Hippocampal formation (tissue), 2 donors: ENCODE measurements around the gene RAPGEF1.

ENCODE experiments used
- DNase-seq, 2 donors: peaks; one replicate each; lab custom pipeline; 2025; lab: John Stamatoyannopoulos, UW

RAPGEF1 gene

GRCh38 chr9:131752231-131752884 lies 12.5 kb upstream of the RAPGEF1 start:
- no peak for DNase-seq

DNA sequence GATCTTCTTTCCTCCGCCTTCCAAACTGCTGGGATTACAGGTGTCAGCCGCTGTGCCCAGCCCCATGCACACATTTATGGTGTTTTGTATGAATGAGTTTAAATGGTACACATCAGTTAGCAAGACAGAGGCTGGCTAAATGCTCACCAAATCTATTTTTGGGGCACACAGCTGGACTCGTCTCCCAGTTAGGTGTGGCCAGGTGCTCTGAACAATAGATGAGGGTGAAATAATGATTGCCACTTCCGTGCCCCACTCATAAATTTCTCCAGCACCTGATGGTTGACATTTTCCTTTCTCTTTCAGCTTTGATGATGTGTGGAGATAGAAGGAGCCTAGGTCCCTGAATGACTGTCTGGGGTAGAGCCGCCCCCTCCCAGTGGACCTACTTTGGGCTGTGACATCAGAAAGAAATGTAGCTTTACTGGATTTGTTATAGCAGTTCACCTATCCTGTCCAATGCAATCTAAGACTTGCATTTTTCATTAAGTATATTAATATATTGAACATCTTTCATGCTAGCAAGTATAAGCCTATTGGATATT lies 8.6 kb upstream of the RAPGEF1 start:
- no peak for DNase-seq

DNA sequence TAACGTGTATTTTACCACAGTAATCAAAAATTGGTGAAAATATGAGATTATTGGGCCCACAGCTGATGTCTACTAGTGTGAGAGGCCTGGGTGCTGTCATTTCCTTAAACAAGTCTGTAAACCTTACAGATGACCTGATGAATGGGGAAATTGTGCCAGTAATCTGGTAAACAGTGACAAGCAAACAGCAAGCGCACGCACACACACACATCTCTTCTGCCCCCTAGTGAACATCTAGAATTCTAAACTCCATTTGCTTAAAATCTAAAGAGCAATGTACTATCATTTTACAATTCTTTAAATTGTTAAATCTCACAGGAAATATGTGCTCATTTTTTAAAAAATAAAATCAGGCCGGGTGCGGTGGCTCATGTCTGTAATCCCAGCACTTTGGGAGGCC lies 7.5 kb upstream of the RAPGEF1 start:
- DNase-seq, result peak; percentile 23 to 73

DNA sequence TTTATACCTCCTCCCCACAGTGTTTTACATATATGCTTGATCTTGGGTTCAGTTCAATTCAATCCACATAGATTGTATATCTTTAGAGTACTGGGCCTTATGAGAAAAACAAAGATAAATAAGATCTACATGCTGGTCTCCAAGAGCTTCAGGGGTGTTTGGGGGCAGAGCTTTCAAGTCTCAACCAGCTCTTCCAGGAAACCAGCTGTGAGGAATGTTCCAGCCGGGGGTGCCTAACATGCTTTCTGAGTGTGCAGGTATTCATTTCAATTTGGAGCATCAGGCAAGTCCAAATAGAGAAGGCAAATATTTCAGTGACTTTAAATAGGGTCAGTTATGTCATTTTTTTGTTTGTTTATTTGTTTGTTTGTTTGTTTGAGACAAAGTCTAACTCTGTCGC lies 5.7 kb upstream of the RAPGEF1 start:
- DNase-seq, result no peak

GRCh38 chr9:131744720-131745201 lies 4.9 kb upstream of the RAPGEF1 start:
- peak in 1 of 2 donors; percentile 55 for DNase-seq

GRCh38 chr9:131744171-131744719 lies 4.4 kb upstream of the RAPGEF1 start:
- DNase-seq, result peak in 1 of 2 donors; percentile 27

- no peak for DNase-seq
Observed at GRCh38 chr9:131743501-131743900, 3.6 kb upstream of the RAPGEF1 start.

DNA sequence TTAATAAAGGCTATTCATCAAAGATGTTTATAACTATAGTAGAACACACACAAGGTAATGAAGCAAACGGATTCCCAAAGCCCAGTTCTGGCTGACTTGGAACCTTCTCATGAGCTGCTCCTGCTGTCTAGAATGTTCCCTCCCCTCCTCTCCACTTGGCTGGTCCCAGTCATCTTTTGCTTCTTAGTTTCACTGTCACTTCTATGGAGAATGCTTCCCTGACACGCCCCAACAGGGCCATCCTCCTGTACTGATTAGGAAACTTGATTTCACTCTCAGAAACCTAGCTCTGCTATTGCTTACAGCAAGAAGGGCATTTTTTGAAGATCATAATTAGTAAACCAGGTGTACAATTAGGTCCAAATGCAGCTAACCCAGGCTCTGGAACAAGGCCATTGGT lies 3.2 kb upstream of the RAPGEF1 start:
- DNase-seq, result no peak

- DNase-seq, result no peak
Observed at GRCh38 chr9:131740898-131741297, 1.0 kb upstream of the RAPGEF1 start.

DNA sequence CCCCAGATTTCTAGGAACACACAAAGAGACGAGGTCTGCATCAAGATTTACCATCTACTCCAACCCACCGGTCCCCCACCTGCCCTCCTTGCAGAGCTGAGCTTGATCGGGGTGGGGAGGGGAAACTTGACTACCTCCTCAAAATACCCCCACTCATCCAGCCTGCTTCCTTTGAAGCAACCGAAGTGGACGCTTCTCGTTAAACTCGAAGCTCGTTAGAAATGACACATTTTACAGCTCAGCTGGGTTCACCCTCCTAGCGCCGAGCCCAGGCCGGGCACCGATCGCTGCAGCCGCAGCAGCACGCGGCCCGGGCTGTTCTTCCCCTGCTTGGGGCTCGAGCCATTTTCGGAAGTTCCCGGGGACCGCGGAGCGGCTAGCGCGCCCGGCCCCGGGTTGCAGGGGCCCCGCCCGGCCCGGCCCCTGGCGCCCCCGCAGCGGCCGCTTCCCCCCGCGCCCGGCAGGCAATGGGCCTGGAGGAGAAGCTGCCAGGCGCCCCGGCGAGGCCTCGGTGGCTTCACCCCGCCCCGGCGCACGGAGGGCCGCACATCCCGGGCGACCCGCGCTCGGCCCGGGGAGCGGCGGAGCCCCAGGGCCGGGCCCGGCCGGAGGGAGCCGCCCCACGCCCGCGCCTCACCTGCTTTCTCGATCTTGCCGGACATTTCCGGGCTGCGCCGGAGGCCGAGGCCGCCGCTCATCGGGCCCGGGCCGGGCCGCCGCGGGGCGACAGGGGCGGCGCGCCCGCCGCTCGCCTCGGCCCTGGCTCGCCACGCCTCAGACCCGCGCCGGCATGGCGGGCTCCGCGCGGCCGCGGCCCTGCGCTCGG lies 530 bp downstream of the RAPGEF1 start:
- DNase-seq, result peak in 1 of 2 donors; percentile 33

DNA sequence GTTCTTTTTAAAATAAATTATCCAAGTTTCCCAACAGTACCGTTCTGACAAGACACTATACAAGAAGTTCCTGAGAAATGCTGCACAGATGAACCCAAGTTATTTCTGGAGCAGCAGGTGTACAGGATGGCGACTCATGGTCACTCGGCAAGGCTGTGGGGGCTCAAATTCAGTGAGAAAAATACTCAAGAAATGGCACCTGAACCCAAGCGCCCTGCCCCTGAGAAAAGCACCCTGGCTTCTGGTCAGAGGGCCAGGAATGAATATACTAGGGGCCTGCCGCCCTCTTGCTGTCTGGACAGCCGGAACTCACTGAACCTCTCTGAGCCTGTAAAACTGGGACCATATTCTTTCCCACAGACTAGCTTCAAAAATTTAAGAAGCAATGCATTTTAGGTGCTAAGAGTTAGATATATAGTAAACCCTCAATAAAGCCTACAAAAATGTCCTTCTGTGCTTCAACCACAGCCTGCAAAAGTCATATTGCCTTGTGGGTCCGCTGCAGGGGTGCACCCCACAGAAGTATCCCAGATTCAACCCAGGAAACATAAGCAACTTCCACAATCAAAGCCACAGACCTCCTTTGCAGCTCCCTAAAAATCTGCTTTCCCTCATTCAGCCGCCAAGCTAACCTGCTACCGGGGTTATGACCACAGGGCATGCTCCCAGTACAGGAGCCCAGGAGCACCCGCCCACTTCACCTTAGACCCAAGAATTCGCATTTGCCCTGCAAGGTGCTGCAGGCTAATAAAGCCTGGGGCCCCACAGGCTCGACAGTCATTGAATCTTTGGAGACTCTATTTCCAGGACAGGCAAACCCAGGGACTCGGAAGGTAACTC lies 1.4 kb downstream of the RAPGEF1 start:
- DNase-seq, result no peak

- DNase-seq, result no peak
Observed at GRCh38 chr9:131737426-131737825, 2.5 kb downstream of the RAPGEF1 start.

DNA sequence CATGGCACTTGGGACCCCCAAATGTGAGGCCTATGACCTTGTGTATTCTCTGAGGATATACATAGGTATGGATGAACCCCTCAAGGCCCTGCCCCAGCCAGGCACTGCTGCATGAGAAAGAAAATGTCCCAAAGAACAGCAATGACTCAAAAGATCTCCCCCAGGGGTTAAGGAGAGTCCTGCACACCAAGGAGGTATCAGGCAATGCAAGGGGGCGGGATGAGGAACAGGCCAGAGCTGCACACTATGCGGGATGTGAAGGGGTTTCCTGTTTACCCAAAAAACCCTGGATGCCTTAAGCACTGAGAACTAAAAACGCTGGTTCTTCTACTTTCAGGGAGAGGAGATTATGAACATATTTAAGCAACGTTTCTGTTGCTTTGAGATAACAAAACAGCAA lies 3.4 kb downstream of the RAPGEF1 start:
- DNase-seq, result no peak

GRCh38 chr9:131735238-131736128 lies 4.4 kb downstream of the RAPGEF1 start:
- DNase-seq, result no peak

GRCh38 chr9:131734781-131735180 lies 5.1 kb downstream of the RAPGEF1 start:
- DNase-seq, result no peak

DNA sequence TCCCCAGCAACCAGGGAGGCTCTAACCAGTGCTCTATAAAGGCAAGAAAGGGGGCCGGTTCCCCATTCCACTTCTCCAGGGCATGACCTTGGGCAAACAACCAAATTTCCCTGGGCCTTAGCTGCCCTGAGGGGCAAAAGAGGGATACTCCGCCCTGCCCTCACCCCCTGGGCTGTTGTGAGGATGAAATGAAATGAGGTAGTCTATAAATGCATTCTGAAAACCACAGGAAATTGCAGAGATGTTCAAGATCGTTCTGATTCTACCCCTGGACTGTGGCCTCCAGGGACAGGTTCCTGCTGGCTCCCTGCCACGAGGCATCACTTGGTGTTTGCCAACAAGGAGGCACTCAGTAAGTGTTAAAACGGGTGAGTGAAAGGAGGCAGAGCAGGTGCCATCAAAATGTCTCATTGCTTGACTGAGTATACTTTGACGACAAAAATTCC lies 5.7 kb downstream of the RAPGEF1 start:
- no peak for DNase-seq

DNA sequence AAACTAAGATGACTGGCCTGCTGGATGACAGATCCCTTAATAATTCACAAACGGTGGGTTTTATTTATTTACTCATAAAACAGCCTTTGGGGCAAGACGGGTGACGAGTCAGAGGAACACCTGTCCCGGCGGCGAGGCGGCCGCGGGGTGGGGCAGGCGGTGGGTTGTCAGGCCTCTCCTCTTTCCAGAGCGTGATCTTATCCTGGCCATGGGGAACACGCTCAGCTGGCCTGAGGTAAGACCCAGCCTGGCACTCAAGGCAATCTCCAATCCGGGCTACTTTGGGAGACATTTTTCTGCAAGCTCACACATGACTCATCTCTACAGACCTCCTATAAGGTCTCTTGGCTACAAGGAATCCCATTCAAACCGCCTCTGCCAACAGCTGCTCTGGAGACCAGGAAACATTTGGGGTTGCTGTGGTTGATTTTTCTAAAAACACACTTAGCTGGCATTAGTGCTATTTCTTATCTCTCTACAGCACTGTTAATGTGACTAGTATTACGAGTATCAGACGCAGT lies 6.3 kb downstream of the RAPGEF1 start:
- no peak for DNase-seq

GRCh38 chr9:131732636-131733289 lies 7.1 kb downstream of the RAPGEF1 start:
- DNase-seq, result no peak

- DNase-seq, result no peak
Observed at GRCh38 chr9:131732061-131732526, 7.8 kb downstream of the RAPGEF1 start.

- DNase-seq, result no peak
Observed at GRCh38 chr9:131731644-131732043, 8.2 kb downstream of the RAPGEF1 start.
